H1 (cell line): ENCODE results near the gene IL5.

Source experiments
- ASH2L ChIP-seq: fragments of 200-600, 300-600 bp; sonication (generic); IDR thresholded peaks from one replicate; pipeline ENCODE4 v1.7.1; 2017; ENCODE audit warnings: low read length
- ATF3 ChIP-seq: IDR thresholded peaks from 2 replicates; pipeline ENCODE4 v1.6.1; 2011; ENCODE audit warnings: low read depth, mild to moderate bottlenecking, low read length; ENCODE audit not compliant: insufficient read depth
- CTCF ChIP-seq, 3 experiments: IDR thresholded peaks; 1 replicate in 2 of 3; 2 replicates in 1 of 3; pipeline versions ENCODE4 v1.5.1 to v1.6.1; 2011; ENCODE audit warnings: low read length in 3 of 3, mild to moderate bottlenecking in 3 of 3, inconsistent platforms in 2 of 3, low read depth in 1 of 3, moderate library complexity in 1 of 3; ENCODE audit not compliant: insufficient read depth in 1 of 3; ENCODE audit errors: control extremely low read depth in 1 of 3
- E2F6 ChIP-seq: IDR thresholded peaks from 2 replicates; pipeline ENCODE4 v1.6.1; 2012; ENCODE audit warnings: inconsistent platforms
- EP300 ChIP-seq, 2 experiments: IDR thresholded peaks; 1 replicate in 1 of 2; 2 replicates in 1 of 2; pipeline ENCODE4 v1.6.1; 2011 to 2012; ENCODE audit warnings: low read depth in 2 of 2, low read length in 2 of 2, mild to moderate bottlenecking in 2 of 2, borderline replicate concordance in 1 of 2, inconsistent platforms in 1 of 2, moderate library complexity in 1 of 2
- EZH2 ChIP-seq: fragments of 200-600 bp; sonication (generic); IDR thresholded peaks from 2 replicates; pipeline ENCODE4 v1.7.1; 2012; ENCODE audit warnings: low read depth, mild to moderate bottlenecking, moderate library complexity, low read length, inconsistent platforms; ENCODE audit not compliant: severe bottlenecking
- GABPA ChIP-seq: IDR thresholded peaks from 2 replicates; pipeline ENCODE4 v1.6.1; 2011; ENCODE audit warnings: mild to moderate bottlenecking, low read length, moderate library complexity, borderline replicate concordance; ENCODE audit not compliant: insufficient read depth
- KDM5A ChIP-seq: fragments of 200-600 bp; IDR thresholded peaks from 2 replicates; pipeline ENCODE4 v1.7.1; 2012; ENCODE audit warnings: mild to moderate bottlenecking, low read length, inconsistent platforms, mixed read lengths
- POLR2A ChIP-seq, 2 experiments: IDR thresholded peaks; 1 replicate in 1 of 2; 2 replicates in 1 of 2; pipeline ENCODE4 v1.6.1; 2011; ENCODE audit warnings: low read depth in 2 of 2, low read length in 2 of 2, mild to moderate bottlenecking in 2 of 2; ENCODE audit errors: control extremely low read depth in 1 of 2
- POLR2AphosphoS5 ChIP-seq: IDR thresholded peaks from 2 replicates; pipeline ENCODE4 v1.6.1; 2011; ENCODE audit warnings: low read depth, low read length
- RFX5 ChIP-seq: IDR thresholded peaks from 2 replicates; pipeline ENCODE4 v1.6.1; 2011; ENCODE audit warnings: low read depth, low read length, improper control_type of control experiment, borderline replicate concordance
- RXRA ChIP-seq: IDR thresholded peaks from 2 replicates; pipeline ENCODE4 v1.6.1; 2011; ENCODE audit warnings: low read depth, mild to moderate bottlenecking, low read length, moderate library complexity; ENCODE audit not compliant: insufficient read depth
- SIN3A ChIP-seq, 2 experiments: IDR thresholded peaks in 1 of 2; conservative IDR thresholded peaks in 1 of 2; 2 replicates each; pipeline ENCODE4 v1.6.1; 2011 to 2012; ENCODE audit warnings: low read length in 2 of 2, improper control_type of control experiment in 1 of 2, low read depth in 1 of 2, mild to moderate bottlenecking in 1 of 2

- TF ChIP-seq E2F6 (no peak), POLR2AphosphoS5 (no peak), POLR2A (IDR thresholded peaks at IDR 0.05; ENCODE audit: control extremely low read depth in 1 of 2, low read depth in 2 of 2, low read length in 2 of 2) (no peak), RFX5 (no peak), EP300 (IDR thresholded peaks at IDR 0.05; ENCODE audit: borderline replicate concordance in 1 of 2, low read depth in 2 of 2, low read length in 2 of 2) (no peak), GABPA (no peak), EZH2 (no peak), RXRA (no peak), CTCF (IDR thresholded peaks at IDR 0.05; ENCODE audit: control extremely low read depth in 1 of 3, insufficient read depth in 1 of 3, low read depth in 1 of 3, low read length in 3 of 3) (no peak), ATF3 (no peak), ASH2L (no peak), SIN3A (conservative IDR thresholded peaks at IDR 0.05 in 1 of 2, IDR thresholded peaks at IDR 0.05 in 1 of 2; ENCODE audit: low read depth in 1 of 2, low read length in 2 of 2) (no peak), KDM5A (no peak)
Observed at GRCh38 chr5:132589467-132589866, 46.1 kb upstream of the IL5 start.
